ENCODE measurements around the gene MYO1B. TPM values are rescaled to one million over a fixed set of nuclear protein-coding genes. Genes with fewer than 3 reads are reported as not detected.

Gene MYO1B
- total and polyA plus RNA-seq, 5 donors from 2014 or later, result not detected

GRCh38 chr2:191289049-191289448, 43.8 kb downstream of the MYO1B start:
- no peaks in the 10 kb centered on the region for H3K9me3 ChIP-seq (ENCODE audit: control insufficient read depth in 2 of 2, low read length in 2 of 2)
- no peak for ATAC-seq (ENCODE audit: low read depth in 2 of 2)
- no peak overlapping the region for H3K27ac ChIP-seq (ENCODE audit: insufficient read depth, low read length, poor library complexity, severe bottlenecking)
- H3K27me3 ChIP-seq (ENCODE audit: control insufficient read depth, insufficient read depth, low read length), result peaks cover 2% of the 10 kb centered on the region
- Mint-ChIP-seq H3K9me3 (no peaks in the 10 kb centered on the region), H3K27ac (no peak overlapping the region), H3K4me1 (no peaks in the 10 kb centered on the region), H3K36me3 (no peaks in the 10 kb centered on the region), H3K27me3 (peaks cover 13% of the 10 kb centered on the region), H3K4me3 (no peak overlapping the region)
- no peak overlapping the region for H3K4me3 ChIP-seq (ENCODE audit: low read depth, low read length)
- DNase-seq, result no peak
- H3K4me1 ChIP-seq (ENCODE audit: control insufficient read depth, insufficient read depth, low read length, poor library complexity, severe bottlenecking), result no peaks in the 10 kb centered on the region
- no peaks in the 10 kb centered on the region for H3K36me3 ChIP-seq (ENCODE audit: control insufficient read depth, insufficient read depth, low read length)

GRCh38 chr2:191291471-191291870, 46.3 kb downstream of the MYO1B start:
- H3K27ac Mint-ChIP-seq, result no peak overlapping the region
- H3K27ac ChIP-seq (ENCODE audit: insufficient read depth, low read length, poor library complexity, severe bottlenecking), result no peak overlapping the region
- H3K36me3 Mint-ChIP-seq, result no peaks in the 10 kb centered on the region

GRCh38 chr2:191292869-191293268, 47.7 kb downstream of the MYO1B start:
- Histone ChIP-seq H3K4me3 (ENCODE audit: low read depth, low read length) (no peak overlapping the region), H3K4me1 (ENCODE audit: control insufficient read depth, insufficient read depth, low read length, poor library complexity, severe bottlenecking) (no peaks in the 10 kb centered on the region), H3K27ac (ENCODE audit: insufficient read depth, low read length, poor library complexity, severe bottlenecking) (no peak overlapping the region), H3K27me3 (ENCODE audit: control insufficient read depth, insufficient read depth, low read length) (peaks cover 3% of the 10 kb centered on the region), H3K9me3 (ENCODE audit: control insufficient read depth in 2 of 2, low read length in 2 of 2) (no peaks in the 10 kb centered on the region), H3K36me3 (ENCODE audit: control insufficient read depth, insufficient read depth, low read length) (no peaks in the 10 kb centered on the region)
- no peaks in the 10 kb centered on the region for H3K9me3 Mint-ChIP-seq
- peaks cover 4% of the 10 kb centered on the region for H3K27me3 Mint-ChIP-seq
- H3K4me1 Mint-ChIP-seq, result no peaks in the 10 kb centered on the region
- ATAC-seq (ENCODE audit: low read depth in 2 of 2), result no peak
- no peaks in the 10 kb centered on the region for H3K36me3 Mint-ChIP-seq
- H3K4me3 Mint-ChIP-seq, result no peak overlapping the region
- H3K27ac Mint-ChIP-seq, result no peak overlapping the region
- DNase-seq, result no peak

More at GRCh38 chr2:191291471-191291870, 46.3 kb downstream of the MYO1B start:
- no peak overlapping the region for H3K4me3 ChIP-seq (ENCODE audit: low read depth, low read length)
- Mint-ChIP-seq H3K27me3 (peaks cover 4% of the 10 kb centered on the region), H3K4me3 (no peak overlapping the region), H3K9me3 (no peaks in the 10 kb centered on the region), H3K4me1 (no peaks in the 10 kb centered on the region)
- H3K9me3 ChIP-seq (ENCODE audit: control insufficient read depth in 2 of 2, low read length in 2 of 2), result no peaks in the 10 kb centered on the region
- peaks cover under 1% of the 10 kb centered on the region for H3K27me3 ChIP-seq (ENCODE audit: control insufficient read depth, insufficient read depth, low read length)
- no peaks in the 10 kb centered on the region for H3K4me1 ChIP-seq (ENCODE audit: control insufficient read depth, insufficient read depth, low read length, poor library complexity, severe bottlenecking)
- no peaks in the 10 kb centered on the region for H3K36me3 ChIP-seq (ENCODE audit: control insufficient read depth, insufficient read depth, low read length)
- DNase-seq (no peak), ATAC-seq (ENCODE audit: low read depth in 2 of 2) (no peak)

GRCh38 chr2:191295088-191295487, 49.9 kb downstream of the MYO1B start:
- Histone ChIP-seq H3K36me3 (ENCODE audit: control insufficient read depth, insufficient read depth, low read length) (no peaks in the 10 kb centered on the region), H3K27ac (ENCODE audit: insufficient read depth, low read length, poor library complexity, severe bottlenecking) (no peak overlapping the region), H3K27me3 (ENCODE audit: control insufficient read depth, insufficient read depth, low read length) (peaks cover 3% of the 10 kb centered on the region), H3K4me1 (ENCODE audit: control insufficient read depth, insufficient read depth, low read length, poor library complexity, severe bottlenecking) (no peaks in the 10 kb centered on the region), H3K9me3 (ENCODE audit: control insufficient read depth in 2 of 2, low read length in 2 of 2) (no peaks in the 10 kb centered on the region), H3K4me3 (ENCODE audit: low read depth, low read length) (no peak overlapping the region)
- Mint-ChIP-seq H3K9me3 (peaks cover 0 to 1% (median 0%) of the 10 kb centered on the region in 7 donors), H3K36me3 (no peaks in the 10 kb centered on the region), H3K27me3 (no peaks in the 10 kb centered on the region), H3K4me3 (no peak overlapping the region), H3K27ac (no peak overlapping the region), H3K4me1 (no peaks in the 10 kb centered on the region)
- DNase-seq, result no peak
- no peak for ATAC-seq (ENCODE audit: low read depth in 2 of 2)

GRCh38 chr2:191296083-191297006, 51.1 kb downstream of the MYO1B start:
- DNase-seq (no peak), ATAC-seq (ENCODE audit: low read depth in 2 of 2) (no peak)
- H3K4me3 Mint-ChIP-seq, result no peak overlapping the region
- peaks cover 0 to 1% (median 0%) of the 10 kb centered on the region in 7 donors for H3K9me3 Mint-ChIP-seq
- H3K27me3 Mint-ChIP-seq, result no peaks in the 10 kb centered on the region
- peaks cover 3% of the 10 kb centered on the region for H3K27me3 ChIP-seq (ENCODE audit: control insufficient read depth, insufficient read depth, low read length)
- H3K4me1 Mint-ChIP-seq, result no peaks in the 10 kb centered on the region
- H3K9me3 ChIP-seq (ENCODE audit: control insufficient read depth in 2 of 2, low read length in 2 of 2), result no peaks in the 10 kb centered on the region
- no peak overlapping the region for H3K27ac Mint-ChIP-seq
- no peaks in the 10 kb centered on the region for H3K4me1 ChIP-seq (ENCODE audit: control insufficient read depth, insufficient read depth, low read length, poor library complexity, severe bottlenecking)
- no peak overlapping the region for H3K4me3 ChIP-seq (ENCODE audit: low read depth, low read length)
- no peaks in the 10 kb centered on the region for H3K36me3 Mint-ChIP-seq
- H3K36me3 ChIP-seq (ENCODE audit: control insufficient read depth, insufficient read depth, low read length), result no peaks in the 10 kb centered on the region
- no peak overlapping the region for H3K27ac ChIP-seq (ENCODE audit: insufficient read depth, low read length, poor library complexity, severe bottlenecking)

GRCh38 chr2:191297033-191297432, 51.8 kb downstream of the MYO1B start:
- no peaks in the 10 kb centered on the region for H3K9me3 ChIP-seq (ENCODE audit: control insufficient read depth in 2 of 2, low read length in 2 of 2)
- ATAC-seq (ENCODE audit: low read depth in 2 of 2), result no peak

GRCh38 chr2:191298306-191298705, 53.1 kb downstream of the MYO1B start:
- H3K27ac Mint-ChIP-seq, result no peak overlapping the region
- Histone ChIP-seq H3K4me3 (ENCODE audit: low read depth, low read length) (no peak overlapping the region), H3K36me3 (ENCODE audit: control insufficient read depth, insufficient read depth, low read length) (no peaks in the 10 kb centered on the region), H3K9me3 (ENCODE audit: control insufficient read depth in 2 of 2, low read length in 2 of 2) (no peaks in the 10 kb centered on the region), H3K27ac (ENCODE audit: insufficient read depth, low read length, poor library complexity, severe bottlenecking) (no peak overlapping the region), H3K4me1 (ENCODE audit: control insufficient read depth, insufficient read depth, low read length, poor library complexity, severe bottlenecking) (no peaks in the 10 kb centered on the region), H3K27me3 (ENCODE audit: control insufficient read depth, insufficient read depth, low read length) (peaks cover 7% of the 10 kb centered on the region)
- peaks cover 0 to 1% (median 0%) of the 10 kb centered on the region in 7 donors for H3K9me3 Mint-ChIP-seq
- no peak for DNase-seq
- H3K4me3 Mint-ChIP-seq, result no peak overlapping the region
- ATAC-seq (ENCODE audit: low read depth in 2 of 2), result no peak
- H3K27me3 Mint-ChIP-seq, result peaks cover 2% of the 10 kb centered on the region
- no peaks in the 10 kb centered on the region for H3K4me1 Mint-ChIP-seq
- no peaks in the 10 kb centered on the region for H3K36me3 Mint-ChIP-seq

More at GRCh38 chr2:191297033-191297432, 51.8 kb downstream of the MYO1B start:
- Histone ChIP-seq H3K27ac (ENCODE audit: insufficient read depth, low read length, poor library complexity, severe bottlenecking) (no peak overlapping the region), H3K4me1 (ENCODE audit: control insufficient read depth, insufficient read depth, low read length, poor library complexity, severe bottlenecking) (no peaks in the 10 kb centered on the region), H3K4me3 (ENCODE audit: low read depth, low read length) (no peak overlapping the region), H3K27me3 (ENCODE audit: control insufficient read depth, insufficient read depth, low read length) (peaks cover 7% of the 10 kb centered on the region), H3K36me3 (ENCODE audit: control insufficient read depth, insufficient read depth, low read length) (no peaks in the 10 kb centered on the region)
- Mint-ChIP-seq H3K4me3 (no peak overlapping the region), H3K27me3 (no peaks in the 10 kb centered on the region), H3K9me3 (peaks cover 0 to 1% (median 0%) of the 10 kb centered on the region in 7 donors), H3K36me3 (no peaks in the 10 kb centered on the region), H3K27ac (no peak overlapping the region), H3K4me1 (no peaks in the 10 kb centered on the region)
- DNase-seq, result no peak

GRCh38 chr2:191299010-191299409, 53.8 kb downstream of the MYO1B start:
- no peaks in the 10 kb centered on the region for H3K9me3 ChIP-seq (ENCODE audit: control insufficient read depth in 2 of 2, low read length in 2 of 2)
- ATAC-seq (ENCODE audit: low read depth in 2 of 2) (no peak), DNase-seq (no peak)
- H3K4me3 ChIP-seq (ENCODE audit: low read depth, low read length), result no peak overlapping the region
- Mint-ChIP-seq H3K36me3 (no peaks in the 10 kb centered on the region), H3K27me3 (peaks cover 6% of the 10 kb centered on the region), H3K4me3 (no peak overlapping the region), H3K9me3 (peaks cover 0 to 1% (median 0%) of the 10 kb centered on the region in 7 donors), H3K4me1 (no peaks in the 10 kb centered on the region), H3K27ac (no peak overlapping the region)
- no peak overlapping the region for H3K27ac ChIP-seq (ENCODE audit: insufficient read depth, low read length, poor library complexity, severe bottlenecking)
- H3K36me3 ChIP-seq (ENCODE audit: control insufficient read depth, insufficient read depth, low read length), result no peaks in the 10 kb centered on the region
- H3K27me3 ChIP-seq (ENCODE audit: control insufficient read depth, insufficient read depth, low read length), result peaks cover 7% of the 10 kb centered on the region
- H3K4me1 ChIP-seq (ENCODE audit: control insufficient read depth, insufficient read depth, low read length, poor library complexity, severe bottlenecking), result no peaks in the 10 kb centered on the region

All from CD4-positive, CD25-positive, alpha-beta regulatory T cell (primary cell).